Measurements from ENCODE around the gene SLC26A9. TPM values are rescaled to one million over a fixed set of nuclear protein-coding genes. Genes with fewer than 3 reads are reported as not detected.

Gene SLC26A9
- total and polyA plus RNA-seq, 5 donors from 2014 or later: not detected

DNA sequence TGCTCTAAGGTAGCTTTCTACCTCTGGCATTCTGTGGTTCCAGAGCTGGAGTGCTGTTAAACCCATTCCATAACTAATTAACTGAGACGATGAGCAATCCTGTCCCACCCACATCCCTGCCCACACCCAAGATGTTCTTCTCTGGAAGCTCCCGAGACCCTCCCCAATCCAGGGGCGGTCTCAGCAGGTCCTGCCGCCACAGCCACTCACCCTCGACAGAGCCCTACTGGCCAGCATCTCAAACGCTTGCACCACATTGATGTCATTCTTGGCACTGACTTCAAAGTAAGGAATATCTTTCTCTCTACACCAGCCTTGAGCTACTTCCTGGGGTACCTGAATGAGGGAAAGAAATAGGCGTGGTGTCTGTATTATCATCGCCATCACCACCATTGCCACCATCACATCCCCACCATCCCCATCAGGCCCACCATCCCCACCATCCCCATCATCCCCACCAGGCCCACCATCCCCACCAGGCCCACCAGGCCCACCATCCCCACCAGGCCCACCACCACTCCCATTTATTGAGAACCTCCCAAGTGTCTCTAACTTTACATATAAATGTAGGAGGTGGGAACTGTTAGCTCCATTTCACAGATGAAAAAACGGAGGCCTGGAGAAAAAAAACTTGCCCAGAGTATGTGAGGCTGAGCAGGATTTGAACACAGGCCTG, 42.2 kb upstream of the SLC26A9 start:
- no peaks in the 10 kb centered on the region for H3K9me3 ChIP-seq (ENCODE audit: control insufficient read depth in 2 of 2, low read length in 2 of 2)
- peak overlapping the region in 1 of 3 donors; percentile 38 for H3K27ac Mint-ChIP-seq
- H3K27me3 ChIP-seq (ENCODE audit: control insufficient read depth, insufficient read depth, low read length): no peaks in the 10 kb centered on the region
- DNase-seq: no peak
- no peak for ATAC-seq (ENCODE audit: low read depth in 2 of 2)
- no peak overlapping the region for H3K4me3 ChIP-seq (ENCODE audit: low read depth, low read length)
- peaks cover 8% of the 10 kb centered on the region for H3K27me3 Mint-ChIP-seq
- H3K36me3 ChIP-seq (ENCODE audit: control insufficient read depth, insufficient read depth, low read length): no peaks in the 10 kb centered on the region
- H3K4me3 Mint-ChIP-seq: no peak overlapping the region
- no peaks in the 10 kb centered on the region for H3K4me1 ChIP-seq (ENCODE audit: control insufficient read depth, insufficient read depth, low read length, poor library complexity, severe bottlenecking)
- no peak overlapping the region for H3K27ac ChIP-seq (ENCODE audit: insufficient read depth, low read length, poor library complexity, severe bottlenecking)
- H3K9me3 Mint-ChIP-seq: peaks cover 0 to 8% (median 0%) of the 10 kb centered on the region in 7 donors
- peaks cover 5% of the 10 kb centered on the region for H3K36me3 Mint-ChIP-seq
- no peaks in the 10 kb centered on the region for H3K4me1 Mint-ChIP-seq

DNA sequence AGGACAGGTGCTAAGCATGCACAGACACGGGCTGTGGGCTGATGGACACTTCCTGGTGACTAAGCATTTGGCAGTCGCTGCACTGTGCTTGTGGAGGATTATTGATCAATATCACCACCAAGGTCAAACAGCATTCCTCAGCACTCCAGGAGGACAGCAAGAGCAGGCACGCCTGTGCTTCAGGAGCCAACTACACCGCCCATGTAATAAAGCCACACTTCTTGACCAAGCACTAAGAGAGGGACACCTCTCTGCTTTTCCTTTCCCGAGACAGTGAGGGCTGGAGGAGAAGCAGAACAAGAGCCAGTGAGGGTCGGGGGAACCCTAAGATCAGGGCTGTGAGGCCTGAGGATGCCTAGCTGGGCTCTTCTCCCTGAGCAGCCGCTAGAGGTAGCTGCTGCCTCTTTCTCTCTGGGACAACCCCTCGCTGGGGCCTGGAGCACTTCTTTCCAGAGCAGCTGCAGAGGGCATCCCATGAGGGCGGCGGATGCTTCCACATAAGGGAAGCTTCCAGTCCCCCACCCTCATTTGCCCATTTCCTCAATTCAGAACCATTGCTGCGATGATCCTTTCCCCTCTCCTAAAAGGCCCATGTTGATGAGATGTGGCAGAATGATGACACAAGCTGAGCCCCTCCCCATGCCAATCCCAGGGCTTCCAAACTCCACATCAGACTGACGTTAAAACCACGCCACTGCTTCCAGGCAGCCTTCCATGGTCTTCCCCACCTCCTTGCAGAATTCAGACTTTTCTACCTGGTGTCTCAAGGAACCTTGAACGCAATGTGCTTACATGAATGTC, 40.9 kb upstream of the SLC26A9 start:
- Mint-ChIP-seq H3K36me3 (peaks cover 5% of the 10 kb centered on the region), H3K9me3 (peaks cover 0 to 8% (median 0%) of the 10 kb centered on the region in 7 donors), H3K4me1 (no peaks in the 10 kb centered on the region), H3K4me3 (no peak overlapping the region), H3K27ac (no peak overlapping the region), H3K27me3 (peaks cover 6% of the 10 kb centered on the region)
- H3K9me3 ChIP-seq (ENCODE audit: control insufficient read depth in 2 of 2, low read length in 2 of 2): no peaks in the 10 kb centered on the region
- H3K27ac ChIP-seq (ENCODE audit: insufficient read depth, low read length, poor library complexity, severe bottlenecking): no peak overlapping the region
- no peaks in the 10 kb centered on the region for H3K36me3 ChIP-seq (ENCODE audit: control insufficient read depth, insufficient read depth, low read length)
- no peaks in the 10 kb centered on the region for H3K27me3 ChIP-seq (ENCODE audit: control insufficient read depth, insufficient read depth, low read length)
- ATAC-seq (ENCODE audit: low read depth in 2 of 2): no peak
- no peaks in the 10 kb centered on the region for H3K4me1 ChIP-seq (ENCODE audit: control insufficient read depth, insufficient read depth, low read length, poor library complexity, severe bottlenecking)
- H3K4me3 ChIP-seq (ENCODE audit: low read depth, low read length): no peak overlapping the region
- peak in 1 of 3 donors; percentile 9 for DNase-seq

GRCh38 chr1:205981257-205981656, 38.0 kb upstream of the SLC26A9 start:
- peaks cover 8% of the 10 kb centered on the region for H3K27me3 Mint-ChIP-seq
- Histone ChIP-seq H3K9me3 (ENCODE audit: control insufficient read depth in 2 of 2, low read length in 2 of 2) (no peaks in the 10 kb centered on the region), H3K27ac (ENCODE audit: insufficient read depth, low read length, poor library complexity, severe bottlenecking) (no peak overlapping the region), H3K4me3 (ENCODE audit: low read depth, low read length) (no peak overlapping the region), H3K4me1 (ENCODE audit: control insufficient read depth, insufficient read depth, low read length, poor library complexity, severe bottlenecking) (no peaks in the 10 kb centered on the region), H3K36me3 (ENCODE audit: control insufficient read depth, insufficient read depth, low read length) (no peaks in the 10 kb centered on the region), H3K27me3 (ENCODE audit: control insufficient read depth, insufficient read depth, low read length) (no peaks in the 10 kb centered on the region)
- no peaks in the 10 kb centered on the region for H3K4me1 Mint-ChIP-seq
- DNase-seq: no peak
- H3K4me3 Mint-ChIP-seq: no peak overlapping the region
- H3K36me3 Mint-ChIP-seq: peaks cover 5% of the 10 kb centered on the region
- ATAC-seq (ENCODE audit: low read depth in 2 of 2): no peak
- H3K9me3 Mint-ChIP-seq: peaks cover 0 to 8% (median 0%) of the 10 kb centered on the region in 7 donors
- H3K27ac Mint-ChIP-seq: no peak overlapping the region

DNA sequence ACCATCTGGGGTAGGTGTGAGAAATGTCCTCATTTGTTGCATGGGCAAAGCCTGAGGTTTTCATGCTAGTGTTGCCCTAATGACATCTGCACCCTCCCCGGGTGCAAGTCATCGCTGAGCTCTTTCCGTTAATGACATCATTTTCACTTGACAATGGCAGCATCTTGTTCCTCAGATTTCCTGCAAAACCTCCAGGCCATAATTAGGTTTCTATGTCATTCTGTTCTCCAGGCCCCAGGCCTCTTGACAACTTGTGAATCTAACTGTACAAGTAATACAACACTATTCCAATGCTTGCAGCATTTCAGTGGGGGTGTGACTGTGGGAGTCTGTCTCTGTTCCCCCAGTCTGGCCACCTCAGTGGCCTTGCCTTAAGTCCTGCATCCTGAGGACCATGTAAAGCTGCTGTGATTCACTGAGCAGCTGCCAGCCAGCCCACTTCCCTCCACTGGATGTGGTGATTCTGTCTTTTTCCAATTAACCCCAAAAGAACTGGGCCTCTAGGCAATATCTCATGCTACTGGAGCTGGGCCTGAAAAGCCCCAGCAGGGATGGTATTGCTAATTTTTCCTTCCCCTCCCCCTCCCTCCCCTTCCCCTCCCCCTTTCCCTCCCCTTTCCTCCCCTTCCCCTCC, 37.1 kb upstream of the SLC26A9 start:
- Histone ChIP-seq H3K27ac (ENCODE audit: insufficient read depth, low read length, poor library complexity, severe bottlenecking) (no peak overlapping the region), H3K9me3 (ENCODE audit: control insufficient read depth in 2 of 2, low read length in 2 of 2) (no peaks in the 10 kb centered on the region), H3K4me3 (ENCODE audit: low read depth, low read length) (no peak overlapping the region), H3K27me3 (ENCODE audit: control insufficient read depth, insufficient read depth, low read length) (no peaks in the 10 kb centered on the region), H3K4me1 (ENCODE audit: control insufficient read depth, insufficient read depth, low read length, poor library complexity, severe bottlenecking) (no peaks in the 10 kb centered on the region), H3K36me3 (ENCODE audit: control insufficient read depth, insufficient read depth, low read length) (no peaks in the 10 kb centered on the region)
- Mint-ChIP-seq H3K27me3 (peaks cover 8% of the 10 kb centered on the region), H3K4me1 (no peaks in the 10 kb centered on the region), H3K36me3 (peaks cover 5% of the 10 kb centered on the region), H3K9me3 (peaks cover 0 to 8% (median 0%) of the 10 kb centered on the region in 7 donors), H3K27ac (no peak overlapping the region), H3K4me3 (no peak overlapping the region)
- ATAC-seq (ENCODE audit: low read depth in 2 of 2): no peak
- no peak for DNase-seq

DNA sequence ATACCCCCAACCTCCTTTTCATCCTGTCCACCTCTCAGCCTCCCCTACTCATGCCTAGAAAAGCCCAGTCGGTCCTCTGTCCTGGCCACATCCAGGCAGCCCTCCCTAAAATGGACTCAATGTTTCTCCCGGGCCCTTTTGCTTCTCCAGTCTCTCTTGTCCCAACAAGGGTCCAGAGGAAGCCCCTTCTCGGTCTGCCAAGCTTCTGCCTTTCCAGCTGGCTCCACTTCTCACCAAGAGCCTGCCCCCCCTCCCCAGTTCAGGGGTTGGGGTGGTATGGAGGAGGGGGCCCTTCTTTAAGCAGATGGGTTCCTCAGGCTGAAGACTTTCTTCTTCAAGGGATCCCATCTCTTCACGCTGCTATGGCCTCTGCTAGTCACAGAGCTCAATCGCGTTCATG, 36.0 kb upstream of the SLC26A9 start:
- no peak for DNase-seq
- Histone ChIP-seq H3K4me1 (ENCODE audit: control insufficient read depth, insufficient read depth, low read length, poor library complexity, severe bottlenecking) (no peaks in the 10 kb centered on the region), H3K27me3 (ENCODE audit: control insufficient read depth, insufficient read depth, low read length) (no peaks in the 10 kb centered on the region), H3K9me3 (ENCODE audit: control insufficient read depth in 2 of 2, low read length in 2 of 2) (no peaks in the 10 kb centered on the region), H3K4me3 (ENCODE audit: low read depth, low read length) (no peak overlapping the region), H3K36me3 (ENCODE audit: control insufficient read depth, insufficient read depth, low read length) (no peaks in the 10 kb centered on the region), H3K27ac (ENCODE audit: insufficient read depth, low read length, poor library complexity, severe bottlenecking) (no peak overlapping the region)
- peaks cover 0 to 6% (median 1%) of the 10 kb centered on the region in 4 donors for H3K4me1 Mint-ChIP-seq
- H3K4me3 Mint-ChIP-seq: no peak overlapping the region
- peaks cover 0 to 8% (median 0%) of the 10 kb centered on the region in 7 donors for H3K9me3 Mint-ChIP-seq
- peaks cover 5% of the 10 kb centered on the region for H3K27me3 Mint-ChIP-seq
- H3K27ac Mint-ChIP-seq: no peak overlapping the region
- peaks cover 5% of the 10 kb centered on the region for H3K36me3 Mint-ChIP-seq
- ATAC-seq (ENCODE audit: low read depth in 2 of 2): no peak

DNA sequence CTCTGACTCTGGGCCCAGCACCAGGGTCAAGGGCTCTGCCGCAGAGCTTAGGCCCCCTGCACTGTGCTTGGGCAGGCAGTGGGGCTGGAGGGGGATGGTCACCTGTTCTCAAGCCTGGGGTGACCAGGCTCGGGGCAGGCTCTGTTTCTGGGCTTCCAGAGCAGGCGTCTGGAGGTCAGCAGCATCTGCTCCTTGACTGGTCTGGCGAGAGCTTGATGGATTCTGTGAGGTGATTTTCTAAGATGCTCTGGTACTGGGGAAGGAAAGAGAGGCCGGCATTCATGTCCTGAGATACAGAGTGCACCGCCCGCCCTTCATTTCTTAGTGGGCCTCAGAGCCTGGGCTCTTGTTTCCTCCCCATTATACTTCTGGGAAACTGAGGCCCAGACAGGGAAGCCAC, 35.4 kb upstream of the SLC26A9 start:
- no peak overlapping the region for H3K4me3 Mint-ChIP-seq
- ATAC-seq (ENCODE audit: low read depth in 2 of 2): no peak
- H3K27me3 Mint-ChIP-seq: peaks cover 5% of the 10 kb centered on the region
- Histone ChIP-seq H3K4me1 (ENCODE audit: control insufficient read depth, insufficient read depth, low read length, poor library complexity, severe bottlenecking) (no peaks in the 10 kb centered on the region), H3K27ac (ENCODE audit: insufficient read depth, low read length, poor library complexity, severe bottlenecking) (no peak overlapping the region), H3K27me3 (ENCODE audit: control insufficient read depth, insufficient read depth, low read length) (no peaks in the 10 kb centered on the region), H3K4me3 (ENCODE audit: low read depth, low read length) (no peak overlapping the region), H3K36me3 (ENCODE audit: control insufficient read depth, insufficient read depth, low read length) (no peaks in the 10 kb centered on the region), H3K9me3 (ENCODE audit: control insufficient read depth in 2 of 2, low read length in 2 of 2) (no peaks in the 10 kb centered on the region)
- no peak overlapping the region for H3K27ac Mint-ChIP-seq
- no peak for DNase-seq
- peaks cover 0 to 8% (median 0%) of the 10 kb centered on the region in 7 donors for H3K9me3 Mint-ChIP-seq
- peaks cover 5% of the 10 kb centered on the region for H3K36me3 Mint-ChIP-seq
- peaks cover 0 to 6% (median 2%) of the 10 kb centered on the region in 4 donors for H3K4me1 Mint-ChIP-seq

GRCh38 chr1:205977402-205978014, 34.3 kb upstream of the SLC26A9 start:
- Mint-ChIP-seq H3K4me3 (no peak overlapping the region), H3K27ac (no peak overlapping the region), H3K36me3 (peaks cover 5% of the 10 kb centered on the region), H3K9me3 (peaks cover 0 to 8% (median 0%) of the 10 kb centered on the region in 7 donors), H3K27me3 (peaks cover 5% of the 10 kb centered on the region), H3K4me1 (peaks cover 0 to 6% (median 2%) of the 10 kb centered on the region in 4 donors)
- Histone ChIP-seq H3K4me3 (ENCODE audit: low read depth, low read length) (no peak overlapping the region), H3K27me3 (ENCODE audit: control insufficient read depth, insufficient read depth, low read length) (no peaks in the 10 kb centered on the region), H3K4me1 (ENCODE audit: control insufficient read depth, insufficient read depth, low read length, poor library complexity, severe bottlenecking) (no peaks in the 10 kb centered on the region), H3K9me3 (ENCODE audit: control insufficient read depth in 2 of 2, low read length in 2 of 2) (no peaks in the 10 kb centered on the region), H3K27ac (ENCODE audit: insufficient read depth, low read length, poor library complexity, severe bottlenecking) (no peak overlapping the region), H3K36me3 (ENCODE audit: control insufficient read depth, insufficient read depth, low read length) (no peaks in the 10 kb centered on the region)
- DNase-seq (peak; percentile 55 to 76 (median 73)), ATAC-seq (ENCODE audit: low read depth in 2 of 2) (peak; percentile 72 to 74)
